Activated T-cell treated with anti-CD3 and anti-CD28 coated beads for 4 hours (primary cell): Measurements from ENCODE around the gene OR51V1.
"Not testable (repeated sequence)": the region's sequence is repeated elsewhere in the genome, so short reads cannot be mapped to it uniquely, and the experiment has no call there.

Experiments used
- DNase-seq: peaks from one replicate; pipeline ENCODE4 v3.0.0-alpha.2; 2020

OR51V1 gene

GRCh38 chr11:5161045-5161444 lies 39.4 kb downstream of the OR51V1 start:
- not testable (repeated sequence) for DNase-seq

GRCh38 chr11:5160217-5160616 lies 40.3 kb downstream of the OR51V1 start:
- DNase-seq: not testable (repeated sequence)

- no peak for DNase-seq
Measured at GRCh38 chr11:5159806-5160205, 40.7 kb downstream of the OR51V1 start.

- DNase-seq: no peak
Measured at GRCh38 chr11:5154657-5155056, 45.8 kb downstream of the OR51V1 start, which contains the start of gene OR52A1. Gene OR52A1 (minus strand): TSS chr11:5154757. CDS start chr11:5152369, 2,388 bp downstream.

GRCh38 chr11:5153574-5154431 lies 46.7 kb downstream of the OR51V1 start:
- DNase-seq: no peak

- no peak for DNase-seq
Measured at GRCh38 chr11:5151713-5152153, 48.7 kb downstream of the OR51V1 start.
